GM12892 (cell line): ENCODE data around the gene ARHGAP23.

Experiments
- POLR2A ChIP-seq: IDR thresholded peaks from 2 replicates; pipeline ENCODE4 v1.6.1; 2011; ENCODE audit warnings: low read depth, low read length, control low read depth
- POLR2AphosphoS5 ChIP-seq: IDR thresholded peaks from 2 replicates; pipeline ENCODE4 v1.6.1; 2011; ENCODE audit warnings: low read depth, low read length, control low read depth

- TF ChIP-seq POLR2AphosphoS5: no peak
- TF ChIP-seq POLR2A: no peak
Observed at GRCh38 chr17:38447502-38448085, 19.3 kb downstream of the ARHGAP23 start.
